SHP77 treated with DMSO at 0.1 percent for 48 hours (cell line): ENCODE measurements around the gene LRRC3C.

ENCODE experiments used
- DNase-seq: peaks from one replicate; lab custom pipeline; 2025; lab: John Stamatoyannopoulos, UW

Gene LRRC3C

DNA sequence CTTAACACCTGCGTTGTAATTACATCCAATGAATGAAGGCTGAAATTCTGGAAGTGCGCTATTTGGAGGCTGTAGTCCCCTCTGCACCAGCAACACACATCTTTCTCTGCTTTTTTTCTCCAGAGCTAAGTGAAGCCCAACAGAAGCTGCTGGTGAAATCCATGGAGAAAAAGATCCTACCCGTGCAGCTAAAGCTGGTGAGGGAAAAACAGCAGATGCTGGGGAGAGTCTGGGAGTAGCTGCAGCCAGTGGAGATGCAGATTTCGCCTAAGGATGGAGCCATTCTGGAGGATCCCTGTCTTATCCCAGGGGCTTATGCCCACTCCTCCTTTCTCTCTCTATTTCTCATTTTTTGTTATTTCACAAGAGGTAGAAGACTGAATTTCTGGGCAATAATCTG, 48.3 kb downstream of the LRRC3C start:
- DNase-seq: no peak

DNA sequence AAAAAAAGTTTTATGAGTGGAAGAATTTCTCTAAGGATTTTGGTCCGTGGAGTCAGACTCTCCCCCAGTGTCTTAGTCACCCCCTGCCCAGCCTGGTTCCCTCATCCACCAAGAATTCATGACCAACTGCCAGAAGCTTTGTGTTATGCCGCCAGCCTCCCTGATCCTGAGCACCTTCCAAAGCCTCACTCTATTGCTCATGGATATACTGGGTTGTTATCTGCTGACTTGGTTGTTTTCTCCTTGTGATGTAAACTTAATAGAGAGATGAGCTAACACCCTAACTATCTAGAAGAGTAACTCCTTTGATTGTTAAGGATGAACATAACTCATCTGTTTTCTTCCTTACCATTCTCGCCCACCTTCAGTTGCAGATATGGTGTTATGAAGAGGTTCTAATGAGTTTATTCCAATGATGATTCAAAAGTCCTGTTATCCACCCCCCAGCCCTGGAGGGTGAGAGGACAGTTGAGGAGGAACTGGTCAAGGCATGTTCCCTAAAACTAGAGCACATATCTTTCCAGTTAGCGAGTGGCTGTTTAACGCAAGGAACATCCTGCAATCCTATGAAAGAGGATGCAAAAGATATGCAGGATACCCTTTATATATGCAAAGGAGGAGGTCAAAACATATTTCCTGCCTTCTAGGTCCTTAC, 51.6 kb downstream of the LRRC3C start:
- DNase-seq: no peak

DNA sequence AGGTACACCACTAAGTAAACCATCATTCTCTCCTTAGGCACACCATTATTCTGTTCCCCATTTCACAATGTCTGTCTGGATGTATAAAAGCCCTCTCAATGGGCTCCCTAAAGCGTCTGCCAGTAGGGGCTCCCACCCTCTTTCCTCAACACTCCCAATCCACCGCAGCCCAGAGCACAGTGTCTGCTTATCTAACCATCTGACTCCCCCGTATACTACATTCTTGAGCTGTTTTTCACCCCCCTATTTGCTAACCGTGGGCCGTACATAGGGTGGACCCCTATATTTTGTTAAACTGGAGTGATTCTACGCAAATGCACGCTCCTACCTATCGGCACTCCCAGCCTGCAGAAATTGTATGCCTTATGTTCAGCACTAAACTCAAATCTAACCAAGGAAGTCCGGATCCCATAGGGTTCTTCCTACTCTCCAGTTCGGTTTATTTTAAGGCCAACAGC, 52.4 kb downstream of the LRRC3C start:
- DNase-seq: no peak

DNA sequence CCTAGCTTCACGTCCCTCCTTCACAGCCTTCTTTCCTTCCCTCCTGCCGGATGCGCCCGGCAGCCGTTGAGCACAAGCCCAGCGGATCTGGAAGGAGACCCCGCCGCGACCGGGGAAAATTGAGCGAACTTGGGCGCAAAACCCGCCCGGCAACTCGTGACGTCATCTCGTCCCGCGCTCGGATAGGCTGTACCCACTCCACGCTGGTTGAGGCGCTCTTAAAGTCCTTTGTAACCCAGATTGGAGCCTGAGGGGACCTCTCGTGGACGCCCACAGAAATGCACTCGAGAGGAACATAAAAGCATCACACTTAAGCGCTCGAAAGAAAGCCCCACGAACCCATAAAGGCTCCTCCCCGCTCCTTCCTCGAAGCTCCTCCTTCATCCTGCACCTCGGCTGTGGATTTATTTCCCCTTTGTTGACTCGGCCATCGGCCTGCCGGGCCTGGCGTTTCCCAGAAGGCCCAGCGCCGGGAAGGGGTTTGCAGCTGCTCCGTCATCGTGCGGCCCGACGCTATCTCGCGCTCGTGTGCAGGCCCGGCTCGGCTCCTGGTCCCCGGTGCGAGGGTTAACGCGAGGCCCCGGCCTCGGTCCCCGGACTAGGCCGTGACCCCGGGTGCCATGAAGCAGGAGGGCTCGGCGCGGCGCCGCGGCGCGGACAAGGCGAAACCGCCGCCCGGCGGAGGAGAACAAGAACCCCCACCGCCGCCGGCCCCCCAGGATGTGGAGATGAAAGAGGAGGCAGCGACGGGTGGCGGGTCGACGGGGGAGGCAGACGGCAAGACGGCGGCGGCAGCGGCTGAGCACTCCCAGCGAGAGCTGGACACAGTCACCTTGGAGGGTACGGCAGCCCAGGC, 53.0 kb downstream of the LRRC3C start, which contains the start of gene PSMD3:
Gene PSMD3, plus strand, starts transcription at position 457 of the 856 bp plus-strand sequence. Its CDS starts 164 bp downstream, at position 621.
- DNase-seq: peak; percentile 98

DNA sequence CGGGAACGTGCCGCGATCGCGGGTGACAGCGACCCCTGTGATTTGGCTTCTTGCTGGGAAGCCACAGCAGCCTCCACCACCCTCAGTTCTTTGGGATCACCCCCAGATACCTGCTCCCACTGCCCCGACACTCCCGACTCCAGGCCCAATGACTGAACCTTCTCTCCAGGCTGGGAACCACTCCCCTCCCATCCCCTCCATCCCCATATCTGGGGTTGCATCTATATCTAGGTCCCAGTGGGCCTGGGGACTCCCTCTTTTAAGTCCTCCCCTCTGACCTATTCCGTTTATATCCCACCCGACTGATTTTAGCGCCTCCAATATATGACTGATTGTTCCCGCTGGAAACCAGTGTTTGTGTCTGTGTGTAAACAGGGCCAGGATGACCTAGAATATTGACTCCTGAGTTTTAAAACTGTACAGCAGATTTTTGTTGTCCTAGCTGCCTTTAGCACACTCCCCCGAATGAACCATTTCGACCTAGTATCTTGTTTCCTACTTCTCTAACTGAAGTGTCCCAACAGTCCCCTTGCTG, 53.7 kb downstream of the LRRC3C start:
- DNase-seq: no peak

DNA sequence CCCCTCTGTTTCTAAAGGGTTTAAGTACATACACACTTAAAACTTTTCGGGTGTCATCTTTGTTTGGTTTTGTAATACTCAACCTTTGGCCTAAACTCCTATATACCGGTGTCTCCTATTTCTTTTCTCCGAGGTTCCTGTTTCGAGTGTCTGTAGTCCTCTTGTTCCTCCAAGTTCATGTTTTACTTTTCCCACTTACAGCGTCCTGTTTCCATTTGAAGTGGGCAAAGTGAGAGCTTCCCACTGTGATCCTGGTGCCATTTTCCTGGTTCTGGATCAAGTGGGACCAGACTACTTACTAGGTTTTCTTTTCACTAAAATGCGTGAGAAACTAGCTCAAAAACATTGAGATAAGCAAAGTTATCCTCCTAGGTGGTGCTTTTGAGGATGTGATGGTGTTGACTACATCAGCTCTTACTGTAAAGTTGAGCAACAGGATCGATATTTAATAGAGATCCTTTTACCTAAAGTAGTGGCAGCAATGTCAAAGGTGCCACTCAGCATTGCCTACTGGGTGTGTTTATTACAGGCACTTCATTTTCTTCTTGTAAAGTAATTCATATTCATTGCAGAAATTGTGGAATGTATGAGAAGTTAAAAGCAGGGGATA, 54.3 kb downstream of the LRRC3C start:
- no peak for DNase-seq

DNA sequence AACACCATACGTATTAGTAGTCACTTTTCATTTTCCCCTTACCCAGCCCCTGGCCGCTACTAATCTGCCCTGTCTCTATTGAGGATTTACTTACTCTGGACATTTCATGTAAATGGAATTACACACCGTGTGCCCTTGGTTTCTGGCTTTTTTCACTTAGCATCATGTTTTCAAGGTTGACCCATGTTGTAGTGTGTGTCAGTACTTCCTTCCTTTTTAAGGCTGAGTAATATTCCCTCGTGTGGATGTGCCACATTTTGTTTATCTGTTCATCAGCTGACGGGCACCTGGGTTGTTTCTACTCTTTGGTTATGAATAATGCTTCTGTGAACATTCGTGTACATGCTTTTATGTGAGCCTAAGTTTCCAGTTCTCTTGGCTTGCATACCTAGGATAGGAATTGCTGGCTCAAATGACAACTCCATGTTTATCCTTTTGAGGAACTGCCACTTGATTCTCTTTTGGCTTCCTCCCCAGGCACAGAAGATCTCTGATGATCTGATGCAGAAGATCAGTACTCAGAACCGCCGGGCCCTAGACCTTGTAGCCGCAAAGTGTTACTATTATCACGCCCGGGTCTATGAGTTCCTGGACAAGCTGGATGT, 60.8 kb downstream of the LRRC3C start:
- DNase-seq: no peak

DNA sequence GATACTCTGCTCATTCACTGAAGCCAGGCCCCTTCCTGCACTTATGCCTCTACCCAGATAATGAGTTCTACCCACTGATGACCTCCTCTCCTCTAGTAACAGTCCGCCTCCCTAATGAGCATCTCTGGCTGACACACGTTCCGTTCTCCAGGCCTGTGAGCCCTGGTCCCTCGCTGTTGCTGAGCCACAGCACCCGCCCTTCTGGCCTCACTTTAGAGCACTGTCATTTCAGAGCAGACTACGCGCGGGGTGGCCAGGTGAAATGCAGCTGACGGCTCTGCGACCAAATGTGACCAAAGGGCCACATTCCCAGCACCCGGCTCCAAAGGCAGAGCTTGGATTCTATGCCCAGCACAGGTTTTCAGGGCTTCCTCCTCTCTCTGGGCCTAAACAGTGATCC, 66.9 kb downstream of the LRRC3C start:
- no peak for DNase-seq
